Germinal center (tissue), 1 donor: ENCODE results near the gene HOXA3.

Source experiments
- DNase-seq: peaks from one replicate; pipeline ENCODE4 v3.0.0; 2012; ENCODE audit warnings: mixed read lengths, low spot score

The HOXA3 gene

GRCh38 chr7:27113991-27114769 is 38.2 kb downstream of the HOXA3 start:
- no peak for DNase-seq

GRCh38 chr7:27112955-27113949 is 39.1 kb downstream of the HOXA3 start:
- no peak for DNase-seq

GRCh38 chr7:27112361-27112760 is 40.0 kb downstream of the HOXA3 start:
- DNase-seq = no peak

DNA sequence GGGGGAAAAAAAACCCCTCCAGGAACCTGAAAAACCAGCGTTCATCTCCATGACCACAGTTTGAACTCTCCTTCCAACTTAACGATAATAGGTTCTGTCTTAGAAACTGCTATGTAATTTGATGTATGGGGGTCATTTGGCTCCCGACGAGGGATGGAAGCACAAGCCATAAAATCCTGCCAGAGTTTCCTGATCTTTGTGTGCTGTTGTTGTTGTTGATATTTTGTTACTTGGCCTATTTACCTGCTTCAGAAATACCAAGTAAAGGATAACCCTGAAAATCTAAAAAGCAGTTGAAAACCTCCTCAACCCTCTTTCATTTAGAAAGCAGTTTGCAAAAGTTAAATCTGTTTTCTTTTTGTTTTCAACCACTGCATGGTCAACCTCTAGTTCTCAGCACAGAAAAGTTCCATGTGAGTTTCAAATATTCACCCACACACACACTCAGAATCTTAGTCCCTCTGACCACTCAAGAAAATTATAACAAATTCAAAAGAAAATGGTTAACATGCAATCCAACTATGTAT is 40.6 kb downstream of the HOXA3 start:
- DNase-seq = no peak

GRCh38 chr7:27111042-27111750 is 41.2 kb downstream of the HOXA3 start:
- no peak for DNase-seq

GRCh38 chr7:27110186-27111031 is 42.0 kb downstream of the HOXA3 start:
- DNase-seq = no peak

- DNase-seq = no peak
Measured at GRCh38 chr7:27109466-27110185, 42.8 kb downstream of the HOXA3 start.

DNA sequence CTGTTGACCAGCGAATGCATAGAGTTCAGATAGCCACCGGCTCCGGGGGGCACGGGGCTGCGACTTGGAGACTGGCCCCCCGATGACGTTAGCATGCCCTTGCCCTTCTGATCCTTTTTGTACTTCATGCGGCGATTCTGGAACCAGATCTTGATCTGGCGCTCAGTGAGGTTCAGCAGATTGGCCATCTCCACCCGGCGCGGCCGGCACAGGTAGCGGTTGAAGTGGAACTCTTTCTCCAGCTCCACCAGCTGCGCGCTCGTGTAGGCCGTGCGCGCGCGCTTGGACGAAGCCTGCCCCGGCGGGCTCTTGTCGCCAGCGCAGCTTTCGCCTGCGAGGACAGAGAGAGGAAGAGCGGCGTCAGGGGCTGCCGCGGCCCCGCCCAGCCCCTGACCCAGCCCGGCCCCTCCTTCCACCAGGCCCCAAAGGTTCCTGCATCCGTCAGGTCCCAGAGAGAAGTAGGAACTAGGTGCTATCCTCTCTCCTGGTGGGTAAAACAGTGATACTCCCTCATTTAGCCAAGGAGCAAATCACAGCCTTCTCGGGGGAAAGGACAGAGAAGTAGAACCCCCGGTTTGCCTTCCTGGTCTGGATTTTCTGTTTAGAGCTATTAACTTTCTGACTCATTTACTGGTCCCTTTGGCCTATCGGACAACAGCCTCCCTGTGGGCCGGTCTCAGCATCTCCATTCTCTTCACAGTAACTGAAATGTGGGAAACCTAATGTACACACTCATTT is 43.8 kb downstream of the HOXA3 start:
- no peak for DNase-seq

- DNase-seq = no peak
Measured at GRCh38 chr7:27107391-27108381, 44.7 kb downstream of the HOXA3 start.

DNA sequence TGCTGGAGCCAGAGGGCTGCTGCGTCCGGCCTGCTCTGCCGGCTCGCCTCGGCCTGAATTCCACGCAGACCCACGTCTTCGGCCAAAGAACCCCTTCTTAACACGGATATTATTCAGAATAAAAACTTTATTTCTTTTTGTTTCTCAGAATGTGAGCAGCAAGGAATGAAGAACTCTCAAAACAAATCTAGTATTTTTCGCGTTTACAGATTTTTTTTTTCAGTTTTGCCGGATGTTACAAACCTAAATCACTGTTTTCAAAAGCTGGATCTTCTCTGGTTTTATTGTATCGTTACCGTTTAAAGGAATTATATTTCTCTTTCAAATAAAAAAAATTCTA is 45.5 kb downstream of the HOXA3 start:
- DNase-seq = no peak

DNA sequence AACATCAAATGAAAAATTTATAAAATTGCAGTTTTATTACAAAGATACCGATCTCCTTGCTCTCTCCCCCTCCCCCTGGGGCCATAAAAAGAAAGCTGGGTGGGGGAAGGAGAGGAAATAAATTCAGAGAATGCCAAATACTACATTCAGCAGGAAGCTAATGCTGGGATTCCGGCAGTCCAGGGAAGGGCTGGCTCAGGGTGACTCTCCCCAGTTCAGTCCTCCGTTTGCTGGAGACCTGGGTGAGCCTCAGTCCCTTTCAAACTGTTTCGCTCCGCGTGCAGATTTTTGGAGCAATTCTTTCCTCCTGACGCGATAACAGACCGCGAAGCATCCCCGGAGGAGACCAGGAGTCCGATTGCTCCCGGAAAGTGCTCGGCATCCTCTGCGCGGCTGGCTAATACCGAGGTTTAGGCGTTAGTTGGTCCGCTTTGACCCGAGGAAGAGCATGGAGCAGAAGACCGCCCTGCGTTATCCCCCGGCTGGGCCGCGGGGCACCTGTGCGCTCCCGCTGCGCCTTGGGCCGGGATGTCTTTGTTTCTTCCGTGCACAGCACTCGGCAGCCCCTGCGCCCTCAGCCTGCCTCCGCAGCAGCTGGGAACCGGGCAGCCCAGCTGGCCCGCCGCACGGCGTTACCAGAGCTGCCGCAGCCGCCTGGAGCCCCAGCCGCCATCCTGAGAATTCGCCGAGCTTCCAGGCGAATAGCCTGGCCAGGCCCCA is 46.0 kb downstream of the HOXA3 start:
- DNase-seq = no peak

GRCh38 chr7:27105301-27106031 is 46.9 kb downstream of the HOXA3 start:
- DNase-seq = no peak

GRCh38 chr7:27104341-27105058 is 47.9 kb downstream of the HOXA3 start:
- DNase-seq = no peak

DNA sequence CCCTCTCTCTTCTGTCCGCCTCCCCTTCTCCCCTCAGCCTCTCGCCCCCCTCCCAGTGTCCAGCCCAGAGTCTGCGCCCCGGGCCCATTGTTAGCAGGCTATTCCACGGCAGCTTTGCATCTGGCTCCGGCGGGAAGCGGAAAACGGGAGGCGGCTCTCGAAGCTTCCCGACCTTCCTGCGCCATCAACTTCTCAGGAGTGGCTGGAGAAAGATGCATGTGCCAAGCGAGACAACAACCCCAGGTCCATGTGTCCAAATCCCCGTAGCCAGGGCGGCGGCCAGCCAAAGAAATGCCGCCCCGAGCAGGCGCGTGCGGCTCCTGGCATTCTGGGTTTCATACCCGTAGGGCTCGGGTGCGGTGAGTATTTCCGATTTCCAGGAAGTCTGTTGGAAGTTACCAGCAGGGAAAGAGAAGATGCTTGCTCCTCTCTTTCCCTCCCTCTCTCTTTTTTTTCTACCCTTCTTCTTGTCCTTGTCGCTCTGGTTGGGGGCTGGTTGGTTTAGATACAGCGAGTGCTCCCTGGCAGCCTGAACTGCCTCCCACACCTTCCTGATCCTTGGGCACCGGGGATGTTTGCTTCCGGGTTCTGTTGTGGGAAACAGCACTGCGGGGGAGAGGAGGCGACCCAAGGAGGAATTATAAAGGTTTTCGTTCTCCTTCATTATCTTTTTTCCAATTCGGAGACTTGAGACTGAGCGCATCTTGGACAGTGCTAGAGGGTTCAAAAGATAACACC is 48.7 kb downstream of the HOXA3 start:
- no peak for DNase-seq

DNA sequence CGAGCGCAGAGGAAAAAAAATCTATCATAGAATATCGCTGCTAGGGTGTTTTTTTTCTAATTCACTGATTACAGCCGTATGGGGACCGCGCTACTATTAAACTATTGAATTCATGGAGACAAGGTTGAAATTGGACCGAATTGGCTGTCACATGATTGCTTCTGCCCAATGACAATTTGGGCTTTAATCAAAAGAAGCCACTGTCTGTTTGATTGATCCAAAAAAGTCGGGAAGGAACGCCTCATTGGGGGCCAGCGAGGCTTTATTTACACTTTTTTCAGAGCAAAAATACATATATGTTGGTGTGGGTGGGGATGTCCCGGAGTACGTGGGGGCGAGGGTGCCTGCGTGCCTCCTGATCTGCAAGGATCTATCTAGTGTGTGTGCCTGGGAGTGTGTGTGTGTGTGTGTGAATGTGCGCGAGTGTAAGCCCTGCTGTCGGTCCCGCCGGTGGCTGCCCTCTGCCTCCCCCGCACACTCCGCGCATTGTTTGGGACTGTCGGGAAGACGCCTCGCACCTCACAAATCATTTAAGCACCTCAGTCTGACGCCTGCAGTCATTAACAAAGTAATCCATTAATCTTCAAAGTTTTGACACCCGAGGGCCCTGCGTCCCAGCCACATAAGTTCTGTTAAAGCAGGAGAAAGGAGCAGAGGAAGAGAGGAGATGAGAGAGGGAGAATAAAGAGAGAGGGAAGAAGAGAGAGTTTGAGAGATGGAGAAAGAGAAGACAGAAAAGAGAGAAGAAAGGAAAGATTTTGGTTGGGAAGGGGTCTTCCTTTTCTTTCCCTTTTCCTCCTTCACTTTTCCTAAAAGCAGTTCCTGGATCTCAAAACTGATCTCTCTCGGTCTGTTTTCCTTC is 49.6 kb downstream of the HOXA3 start, which contains the start of gene HOXA2:
Gene HOXA2 (minus strand): TSS at position 103 of the 862 bp plus-strand sequence. CDS start 183 bp downstream, outside the sequence.
- DNase-seq = no peak
